Tibial artery (tissue), 4 donors: ENCODE data around the gene ADAM23.

ENCODE experiments used
- DNase-seq, 2 donors: peaks; one replicate each; pipeline ENCODE4 v3.0.0-alpha.2; 2019
- H3K27ac ChIP-seq, 2 donors: fragments of 200-600 bp; sonication (generic) in 1 of 2; 1 replicate in 1 of 2; 2 replicates in 1 of 2; pipeline ENCODE4 v1.5.1; 2018 to 2019; ENCODE audit warnings: mild to moderate bottlenecking in 1 of 2
- H3K27me3 ChIP-seq, 2 donors: fragments of 200-600 bp; sonication (generic) in 1 of 2; one replicate each; pipeline versions ENCODE4 v1.5.1 to v1.6.0; 2016 to 2019
- H3K36me3 ChIP-seq, 3 donors: fragments of 200-600 bp; sonication (generic) in 2 of 3; one replicate each; pipeline ENCODE4 v1.5.1; 2016 to 2019; ENCODE audit warnings: mild to moderate bottlenecking in 2 of 3
- H3K4me1 ChIP-seq, 4 donors: fragments of 200-600 bp; sonication (generic) in 2 of 4; 1 replicate in 3 of 4; 2 replicates in 1 of 4; pipeline ENCODE4 v1.5.1; 2016 to 2019
- H3K4me3 ChIP-seq, 2 donors: fragments of 200-600 bp; sonication (generic) in 1 of 2; 1 replicate in 1 of 2; 2 replicates in 1 of 2; pipeline ENCODE4 v1.5.1; 2018 to 2019; ENCODE audit warnings: mild to moderate bottlenecking in 2 of 2
- H3K9me3 ChIP-seq, 3 donors: fragments of 200-600 bp; sonication (generic) in 1 of 3; one replicate each; pipeline ENCODE4 v1.5.1; 2016 to 2019
- intact Hi-C: fragments of 100-400 bp; cut with DNase I; formaldehyde crosslinking; loops from one replicate; pipeline ENCODE4 v1.15.0; 2023; ENCODE audit warnings: low total_unique reads
- TF ChIP-seq, protein P1 (sequence below), 2 experiments: fragments of 200-600 bp in 1 of 2; fragments of 450-650 bp in 1 of 2; IDR thresholded peaks; one replicate each; pipeline ENCODE4 v1.5.1; 2017 to 2019; ENCODE audit warnings: antibody characterized with exemption in 2 of 2, mild to moderate bottlenecking in 1 of 2, moderate library complexity in 1 of 2

The ADAM23 gene

DNA sequence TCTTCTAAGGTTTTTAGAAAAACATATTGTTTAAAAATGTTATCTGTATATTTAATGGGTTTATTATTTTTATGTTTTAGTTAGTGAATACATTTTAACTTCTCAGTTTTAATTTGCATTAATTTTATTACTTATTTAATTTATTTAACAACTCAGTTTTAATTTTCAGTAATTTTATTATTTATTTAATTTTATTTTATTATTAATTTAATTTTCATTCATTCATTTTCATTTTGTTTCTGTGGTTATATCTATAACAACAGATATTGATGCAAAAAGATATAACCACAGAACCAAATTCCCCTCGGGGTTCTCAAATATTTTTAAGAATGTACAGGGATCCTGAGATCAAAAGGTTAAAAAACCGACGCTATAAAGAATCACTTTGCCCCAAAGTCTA lies 221.9 kb downstream of the ADAM23 start:
- intact Hi-C loops: no loop called here
- no peak for DNase-seq

More for the DNA sequence above, 221.9 kb downstream of the ADAM23 start:
- H3K27me3 ChIP-seq: no peaks in the 10 kb centered on the region
- no peaks in the 10 kb centered on the region for H3K9me3 ChIP-seq
- no peak overlapping the region for H3K27ac ChIP-seq
- TF ChIP-seq, protein P1, sequence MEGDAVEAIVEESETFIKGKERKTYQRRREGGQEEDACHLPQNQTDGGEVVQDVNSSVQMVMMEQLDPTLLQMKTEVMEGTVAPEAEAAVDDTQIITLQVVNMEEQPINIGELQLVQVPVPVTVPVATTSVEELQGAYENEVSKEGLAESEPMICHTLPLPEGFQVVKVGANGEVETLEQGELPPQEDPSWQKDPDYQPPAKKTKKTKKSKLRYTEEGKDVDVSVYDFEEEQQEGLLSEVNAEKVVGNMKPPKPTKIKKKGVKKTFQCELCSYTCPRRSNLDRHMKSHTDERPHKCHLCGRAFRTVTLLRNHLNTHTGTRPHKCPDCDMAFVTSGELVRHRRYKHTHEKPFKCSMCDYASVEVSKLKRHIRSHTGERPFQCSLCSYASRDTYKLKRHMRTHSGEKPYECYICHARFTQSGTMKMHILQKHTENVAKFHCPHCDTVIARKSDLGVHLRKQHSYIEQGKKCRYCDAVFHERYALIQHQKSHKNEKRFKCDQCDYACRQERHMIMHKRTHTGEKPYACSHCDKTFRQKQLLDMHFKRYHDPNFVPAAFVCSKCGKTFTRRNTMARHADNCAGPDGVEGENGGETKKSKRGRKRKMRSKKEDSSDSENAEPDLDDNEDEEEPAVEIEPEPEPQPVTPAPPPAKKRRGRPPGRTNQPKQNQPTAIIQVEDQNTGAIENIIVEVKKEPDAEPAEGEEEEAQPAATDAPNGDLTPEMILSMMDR (IDR thresholded peaks at IDR 0.05): no peak
- H3K36me3 ChIP-seq: no peaks in the 10 kb centered on the region
- H3K4me3 ChIP-seq: no peak overlapping the region
- no peaks in the 10 kb centered on the region for H3K4me1 ChIP-seq
